Measurements from ENCODE around the gene RNF44.
"Not testable (repeated sequence)": the region's sequence is repeated elsewhere in the genome, so short reads cannot be mapped to it uniquely, and the experiment has no call there.

Gene RNF44

GRCh38 chr5:176515396-176515795, 21.8 kb downstream of the RNF44 start:
- DNase-seq: no peak

GRCh38 chr5:176514244-176514950, 22.8 kb downstream of the RNF44 start:
- peak in 1 of 2 experiments; percentile 8 for DNase-seq

- DNase-seq: no peak
Measured at GRCh38 chr5:176513788-176514187, 23.4 kb downstream of the RNF44 start.

GRCh38 chr5:176508603-176509002, 28.6 kb downstream of the RNF44 start:
- DNase-seq: no peak

- no peak for DNase-seq
Measured at GRCh38 chr5:176507911-176508310, 29.3 kb downstream of the RNF44 start.

- DNase-seq: no peak
Measured at GRCh38 chr5:176503496-176503895, 33.7 kb downstream of the RNF44 start.

GRCh38 chr5:176501333-176501732, 35.9 kb downstream of the RNF44 start:
- no peak for DNase-seq

GRCh38 chr5:176500511-176500910, 36.7 kb downstream of the RNF44 start:
- no peak for DNase-seq

GRCh38 chr5:176499273-176499672, 37.9 kb downstream of the RNF44 start:
- no peak for DNase-seq

- DNase-seq: no peak
Measured at GRCh38 chr5:176497852-176498251, 39.4 kb downstream of the RNF44 start.

- DNase-seq: no peak
Measured at GRCh38 chr5:176492431-176492830, 44.8 kb downstream of the RNF44 start.

- DNase-seq: no peak
Measured at GRCh38 chr5:176491901-176492300, 45.3 kb downstream of the RNF44 start.

- DNase-seq: no peak
Measured at GRCh38 chr5:176491101-176491502, 46.1 kb downstream of the RNF44 start.

GRCh38 chr5:176490301-176490700, 46.9 kb downstream of the RNF44 start:
- no peak for DNase-seq

- DNase-seq: no peak
Measured at GRCh38 chr5:176489077-176489476, 48.1 kb downstream of the RNF44 start.

- not testable (repeated sequence) for DNase-seq
Measured at GRCh38 chr5:176487160-176487559, 50.0 kb downstream of the RNF44 start.

GRCh38 chr5:176486189-176486757, 50.9 kb downstream of the RNF44 start:
- no peak for DNase-seq

- DNase-seq: no peak
Measured at GRCh38 chr5:176485176-176485575, 52.0 kb downstream of the RNF44 start.

- DNase-seq: no peak
Measured at GRCh38 chr5:176481711-176482110, 55.5 kb downstream of the RNF44 start.
